Measurements from ENCODE around the gene TSLP. TPM values are rescaled to one million over a fixed set of nuclear protein-coding genes. Genes with fewer than 3 reads are reported as not detected.

The TSLP gene
- total and polyA plus RNA-seq, 9 of the 15 experiments (the other 6 are each of a cell fraction or from before 2014, with no cell fraction given), result 0.09 to 2.8 (median 1.2) TPM

- Histone ChIP-seq H3K9me1 (ENCODE audit: control insufficient read depth, insufficient read depth, low read length) (no peaks in the 10 kb centered on the region), H3K79me2 (ENCODE audit: control insufficient read depth, insufficient read depth, low read length) (no peaks in the 10 kb centered on the region), H3K9ac (ENCODE audit: insufficient read depth in 1 of 2, low read depth in 2 of 2, low read length in 2 of 2) (no peak overlapping the region), H3K27ac (ENCODE audit: extremely low read depth, low read depth, low read length) (no peak overlapping the region), H3K36me3 (ENCODE audit: control insufficient read depth, insufficient read depth, low read length) (peaks cover 96% of the 10 kb centered on the region), H4K20me1 (replicated peaks; ENCODE audit: control insufficient read depth, insufficient read depth, low read length) (no peaks in the 10 kb centered on the region), H3K9me3 (replicated peaks; ENCODE audit: control insufficient read depth, insufficient read depth, low read depth, low read length) (no peaks in the 10 kb centered on the region), H3K27me3 (ENCODE audit: control insufficient read depth in 2 of 2, insufficient read depth in 2 of 2, low read length in 2 of 2) (no peaks in the 10 kb centered on the region), H3K4me1 (replicated peaks in 1 of 2; ENCODE audit: control insufficient read depth in 2 of 2, insufficient read depth in 2 of 2, low read length in 2 of 2) (no peaks in the 10 kb centered on the region), H2AFZ (ENCODE audit: low read depth, low read length) (no peak overlapping the region), H3K4me2 (ENCODE audit: insufficient read depth, low read length) (no peak overlapping the region), H3K4me3 (no peak overlapping the region)
- ChIA-PET POLR2A (no interaction called here), CTCF (ENCODE audit: low intra/inter-chr PET ratio) (no interaction called here)
- FAIRE-seq (no peak), DNase-seq (ENCODE audit: extremely low read depth in 1 of 4, low spot score in 3 of 4) (no peak), ATAC-seq (no peak)
- TF ChIP-seq SREBF2 (CRISPR knock-in tag; IDR thresholded peaks at IDR 0.05) (no peak), TAL1 (IDR thresholded peaks at IDR 0.05) (no peak), POLR3A (IDR thresholded peaks at IDR 0.05; ENCODE audit: borderline replicate concordance, extremely low read depth, insufficient read depth, insufficient read length) (no peak), MYC (IDR thresholded peaks at IDR 0.05; ENCODE audit: low read depth, low read length) (no peak), MYC (CRISPR knock-in tag; IDR thresholded peaks at IDR 0.05; ENCODE audit: borderline replicate concordance, low read depth) (no peak)
- BruUV-seq (replicated peaks), result no TSS peak
- WGBS (ENCODE audit: insufficient coverage, low coverage, missing lambda C conversion rate), result 43% methylated on average over 2 of the region's 2 CpGs
- intact Hi-C loops (cut with micrococcal nuclease), result no loop called here
- in situ Hi-C loops (cut with MboI), result loop anchor here (25.0 kb wide), 1 partner anchor 385 kb away; the partner anchor contains the start of genes SLC25A46 and TMEM232
Observed at GRCh38 chr5:111122398-111122797, 50.9 kb downstream of the TSLP start.

GRCh38 chr5:111124793-111125192 is 53.3 kb downstream of the TSLP start:
- intact Hi-C loops (cut with micrococcal nuclease), result loop anchor here (2.0 kb wide), 1 partner anchor 18 kb away; no protein-coding TSS in a partner anchor
- DNase-seq (ENCODE audit: extremely low read depth in 1 of 4, low spot score in 3 of 4) (no peak), ATAC-seq (no peak), FAIRE-seq (no peak)
- Histone ChIP-seq H3K9ac (ENCODE audit: insufficient read depth in 1 of 2, low read depth in 2 of 2, low read length in 2 of 2) (no peak overlapping the region), H3K79me2 (ENCODE audit: control insufficient read depth, insufficient read depth, low read length) (no peaks in the 10 kb centered on the region), H3K27me3 (ENCODE audit: control insufficient read depth in 2 of 2, insufficient read depth in 2 of 2, low read length in 2 of 2) (no peaks in the 10 kb centered on the region), H3K27ac (ENCODE audit: extremely low read depth, low read depth, low read length) (no peak overlapping the region), H3K4me3 (no peak overlapping the region), H3K36me3 (ENCODE audit: control insufficient read depth, insufficient read depth, low read length) (peaks cover 76% of the 10 kb centered on the region), H3K9me1 (ENCODE audit: control insufficient read depth, insufficient read depth, low read length) (no peaks in the 10 kb centered on the region), H4K20me1 (replicated peaks; ENCODE audit: control insufficient read depth, insufficient read depth, low read length) (no peaks in the 10 kb centered on the region), H3K4me1 (replicated peaks in 1 of 2; ENCODE audit: control insufficient read depth in 2 of 2, insufficient read depth in 2 of 2, low read length in 2 of 2) (no peaks in the 10 kb centered on the region), H3K4me2 (ENCODE audit: insufficient read depth, low read length) (no peak overlapping the region), H2AFZ (ENCODE audit: low read depth, low read length) (no peak overlapping the region), H3K9me3 (replicated peaks; ENCODE audit: control insufficient read depth, insufficient read depth, low read depth, low read length) (no peaks in the 10 kb centered on the region)
- whole genome bisulfite sequencing (ENCODE audit: insufficient coverage, low coverage, missing lambda C conversion rate), result 85% methylated on average over 1 of the region's 1 CpG
- BruUV-seq (replicated peaks), result no TSS peak
- in situ Hi-C loops (cut with MboI), result loop anchor here (25.0 kb wide), 1 partner anchor 387 kb away; the partner anchor contains the start of genes SLC25A46 and TMEM232
- ChIA-PET POLR2A (no interaction called here), CTCF (ENCODE audit: low intra/inter-chr PET ratio) (no interaction called here)
- no peak for TF ChIP-seq CBX2 (IDR thresholded peaks at IDR 0.05; ENCODE audit: insufficient read depth, low read length, poor library complexity, severe bottlenecking)
- no peak for TF ChIP-seq PCBP1 (IDR thresholded peaks at IDR 0.05; ENCODE audit: low read depth, low read length, poor library complexity, severe bottlenecking)
- TF ChIP-seq CAMTA2 (CRISPR knock-in tag; conservative IDR thresholded peaks at IDR 0.05), result no peak
- no peak for TF ChIP-seq ZSCAN32 (CRISPR knock-in tag; IDR thresholded peaks at IDR 0.05)
- no peak for TF ChIP-seq RFX7 (CRISPR knock-in tag; IDR thresholded peaks at IDR 0.05)
- no peak for TF ChIP-seq CHD2 (IDR thresholded peaks at IDR 0.05; ENCODE audit: low read depth, low read length)
- TF ChIP-seq ZNF696 (CRISPR knock-in tag; conservative IDR thresholded peaks at IDR 0.05), result no peak
- no peak for TF ChIP-seq SP1 (CRISPR knock-in tag; IDR thresholded peaks at IDR 0.05)
- TF ChIP-seq BRF2 (IDR thresholded peaks at IDR 0.05; ENCODE audit: borderline replicate concordance, insufficient read depth, insufficient read length), result no peak
- no peak for TF ChIP-seq NELFE (IDR thresholded peaks at IDR 0.05; ENCODE audit: insufficient read depth, insufficient read length)
- TF ChIP-seq TEAD1 (CRISPR knock-in tag; IDR thresholded peaks at IDR 0.05), result no peak
- no peak for TF ChIP-seq SRSF9 (IDR thresholded peaks at IDR 0.05; ENCODE audit: borderline replicate concordance, low read depth, low read length)
- no peak for TF ChIP-seq ZNF184 (CRISPR knock-in tag; IDR thresholded peaks at IDR 0.05)
